Osteocyte (in vitro differentiated cells): ENCODE results near the gene COL4A1. TPM values are rescaled to one million over a fixed set of nuclear protein-coding genes. Genes with fewer than 3 reads are reported as not detected.

ENCODE experiments used
- DNase-seq: peaks from one replicate; pipeline ENCODE4 v3.0.0; 2021; ENCODE audit warnings: mixed read lengths; ENCODE audit not compliant: unreplicated experiment; ENCODE audit errors: extremely low spot score
- H3K27ac Mint-ChIP-seq: one replicate; pipeline ENCODE4 v1.8.0; 2021; ENCODE audit warnings: mild to moderate bottlenecking, mixed read lengths; ENCODE audit not compliant: unreplicated experiment
- H3K27me3 Mint-ChIP-seq: one replicate; pipeline ENCODE4 v1.8.0; 2021; ENCODE audit warnings: mixed read lengths; ENCODE audit not compliant: unreplicated experiment
- H3K36me3 Mint-ChIP-seq: one replicate; pipeline ENCODE4 v1.8.0; 2021; ENCODE audit warnings: mixed read lengths; ENCODE audit not compliant: unreplicated experiment
- H3K4me1 Mint-ChIP-seq: one replicate; pipeline ENCODE4 v1.8.0; 2021; ENCODE audit warnings: mixed read lengths; ENCODE audit not compliant: unreplicated experiment
- H3K4me3 Mint-ChIP-seq: one replicate; pipeline ENCODE4 v1.8.0; 2021; ENCODE audit warnings: mild to moderate bottlenecking, moderate library complexity, mixed read lengths; ENCODE audit not compliant: unreplicated experiment
- H3K9me3 Mint-ChIP-seq: one replicate; pipeline ENCODE4 v1.8.0; 2021; ENCODE audit warnings: mixed read lengths; ENCODE audit not compliant: unreplicated experiment
- CTCF ChIP-seq: fragments of 200-600 bp; sonication (generic); IDR thresholded peaks from 2 replicates; pipeline ENCODE4 v1.5.0; 2021; ENCODE audit warnings: antibody characterized with exemption, mild to moderate bottlenecking, moderate library complexity
- total RNA-seq: library from RNA; stranded (reverse); gene quantifications from 2 replicates; pipeline ENCODE4 v1.2.1, GENCODE V29; 2021

The COL4A1 gene
- total RNA-seq, 1 donor from 2014 or later: 3,181 TPM

- H3K9me3 Mint-ChIP-seq: no peaks in the 10 kb centered on the region
- H3K36me3 Mint-ChIP-seq: peaks cover 70% of the 10 kb centered on the region
- no peak for TF ChIP-seq CTCF
- peak overlapping the region; percentile 100 for H3K27ac Mint-ChIP-seq
- no peaks in the 10 kb centered on the region for H3K27me3 Mint-ChIP-seq
- H3K4me3 Mint-ChIP-seq: peak overlapping the region; percentile 99
- DNase-seq: no peak
- peaks cover 59% of the 10 kb centered on the region for H3K4me1 Mint-ChIP-seq
Measured at GRCh38 chr13:110307767-110308655, 1.1 kb upstream of the COL4A1 start.

GRCh38 chr13:110306340-110306959 lies 507 bp downstream of the COL4A1 start:
- Mint-ChIP-seq H3K4me3 (peak overlapping the region; percentile 92), H3K9me3 (no peaks in the 10 kb centered on the region), H3K27me3 (no peaks in the 10 kb centered on the region), H3K27ac (peak overlapping the region; percentile 94), H3K4me1 (peaks cover 59% of the 10 kb centered on the region), H3K36me3 (peaks cover 68% of the 10 kb centered on the region)
- no peak for TF ChIP-seq CTCF
- DNase-seq: no peak

- peaks cover 70% of the 10 kb centered on the region for H3K36me3 Mint-ChIP-seq
- no peaks in the 10 kb centered on the region for H3K27me3 Mint-ChIP-seq
- no peaks in the 10 kb centered on the region for H3K9me3 Mint-ChIP-seq
- no peak for TF ChIP-seq CTCF
- peak overlapping the region; percentile 94 for H3K27ac Mint-ChIP-seq
- H3K4me1 Mint-ChIP-seq: peaks cover 59% of the 10 kb centered on the region
- peak overlapping the region; percentile 92 for H3K4me3 Mint-ChIP-seq
- DNase-seq: no peak
Measured at GRCh38 chr13:110305949-110306339, 1.0 kb downstream of the COL4A1 start.

GRCh38 chr13:110305544-110305943 lies 1.4 kb downstream of the COL4A1 start:
- DNase-seq: no peak
- peaks cover 59% of the 10 kb centered on the region for H3K4me1 Mint-ChIP-seq

More at GRCh38 chr13:110305544-110305943, 1.4 kb downstream of the COL4A1 start:
- Mint-ChIP-seq H3K4me3 (peak overlapping the region; percentile 92), H3K36me3 (peaks cover 66% of the 10 kb centered on the region), H3K27me3 (no peaks in the 10 kb centered on the region), H3K9me3 (no peaks in the 10 kb centered on the region), H3K27ac (peak overlapping the region; percentile 94)
- no peak for TF ChIP-seq CTCF
